AG10803 (cell line): ENCODE data around the gene FRMD1.
"Not testable (repeated sequence)": the region's sequence is repeated elsewhere in the genome, so short reads cannot be mapped to it uniquely, and the experiment has no call there.

Experiments
- DNase-seq: peaks from one replicate; pipeline ENCODE4 v3.0.0; 2010; ENCODE audit warnings: low read depth
- H3K4me3 ChIP-seq: 2 replicates; pipeline ENCODE4 v1.5.1; 2011; ENCODE audit warnings: mild to moderate bottlenecking, low read length, control low read depth
- TF ChIP-seq, protein P1 (sequence below): conservative IDR thresholded peaks from 2 replicates; pipeline ENCODE4 v1.5.1; 2011; ENCODE audit warnings: mild to moderate bottlenecking, low read length, control low read depth, inconsistent platforms

Gene FRMD1

DNA sequence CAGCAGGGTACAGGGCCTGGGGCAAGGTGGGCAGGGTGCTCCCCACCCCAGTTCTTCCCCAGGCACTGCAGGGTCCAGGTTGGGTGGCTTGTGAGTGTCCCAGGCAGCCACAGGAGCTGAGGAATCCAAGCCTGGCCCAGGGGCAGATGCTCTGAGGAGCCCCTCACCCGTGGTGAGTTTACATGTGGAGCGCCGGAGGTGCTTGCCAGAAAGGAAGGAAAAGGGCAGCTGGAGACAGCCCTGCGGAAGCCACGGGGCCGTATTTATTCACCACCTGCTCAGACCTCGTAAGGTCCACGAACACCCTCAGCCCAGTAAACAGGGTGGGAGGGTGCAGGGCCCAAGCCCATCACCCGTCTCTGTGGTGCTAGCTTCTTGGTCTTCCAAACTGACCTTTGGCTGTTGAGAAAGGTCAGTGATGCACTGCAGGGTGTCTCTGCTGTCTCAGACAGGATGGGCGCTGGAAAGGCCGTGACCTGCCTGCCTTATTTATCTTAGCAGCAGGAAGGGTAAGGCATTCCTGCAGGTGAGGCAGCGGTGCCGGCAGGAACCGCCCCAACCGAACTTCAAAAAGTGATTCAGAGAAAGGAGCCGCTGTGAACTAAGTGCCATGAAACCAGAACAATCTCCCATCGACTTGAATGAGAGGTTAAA lies 4.0 kb upstream of the FRMD1 start:
- H3K4me3 ChIP-seq: no peak overlapping the region
- TF ChIP-seq, protein P1, sequence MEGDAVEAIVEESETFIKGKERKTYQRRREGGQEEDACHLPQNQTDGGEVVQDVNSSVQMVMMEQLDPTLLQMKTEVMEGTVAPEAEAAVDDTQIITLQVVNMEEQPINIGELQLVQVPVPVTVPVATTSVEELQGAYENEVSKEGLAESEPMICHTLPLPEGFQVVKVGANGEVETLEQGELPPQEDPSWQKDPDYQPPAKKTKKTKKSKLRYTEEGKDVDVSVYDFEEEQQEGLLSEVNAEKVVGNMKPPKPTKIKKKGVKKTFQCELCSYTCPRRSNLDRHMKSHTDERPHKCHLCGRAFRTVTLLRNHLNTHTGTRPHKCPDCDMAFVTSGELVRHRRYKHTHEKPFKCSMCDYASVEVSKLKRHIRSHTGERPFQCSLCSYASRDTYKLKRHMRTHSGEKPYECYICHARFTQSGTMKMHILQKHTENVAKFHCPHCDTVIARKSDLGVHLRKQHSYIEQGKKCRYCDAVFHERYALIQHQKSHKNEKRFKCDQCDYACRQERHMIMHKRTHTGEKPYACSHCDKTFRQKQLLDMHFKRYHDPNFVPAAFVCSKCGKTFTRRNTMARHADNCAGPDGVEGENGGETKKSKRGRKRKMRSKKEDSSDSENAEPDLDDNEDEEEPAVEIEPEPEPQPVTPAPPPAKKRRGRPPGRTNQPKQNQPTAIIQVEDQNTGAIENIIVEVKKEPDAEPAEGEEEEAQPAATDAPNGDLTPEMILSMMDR: no peak
- DNase-seq: no peak

DNA sequence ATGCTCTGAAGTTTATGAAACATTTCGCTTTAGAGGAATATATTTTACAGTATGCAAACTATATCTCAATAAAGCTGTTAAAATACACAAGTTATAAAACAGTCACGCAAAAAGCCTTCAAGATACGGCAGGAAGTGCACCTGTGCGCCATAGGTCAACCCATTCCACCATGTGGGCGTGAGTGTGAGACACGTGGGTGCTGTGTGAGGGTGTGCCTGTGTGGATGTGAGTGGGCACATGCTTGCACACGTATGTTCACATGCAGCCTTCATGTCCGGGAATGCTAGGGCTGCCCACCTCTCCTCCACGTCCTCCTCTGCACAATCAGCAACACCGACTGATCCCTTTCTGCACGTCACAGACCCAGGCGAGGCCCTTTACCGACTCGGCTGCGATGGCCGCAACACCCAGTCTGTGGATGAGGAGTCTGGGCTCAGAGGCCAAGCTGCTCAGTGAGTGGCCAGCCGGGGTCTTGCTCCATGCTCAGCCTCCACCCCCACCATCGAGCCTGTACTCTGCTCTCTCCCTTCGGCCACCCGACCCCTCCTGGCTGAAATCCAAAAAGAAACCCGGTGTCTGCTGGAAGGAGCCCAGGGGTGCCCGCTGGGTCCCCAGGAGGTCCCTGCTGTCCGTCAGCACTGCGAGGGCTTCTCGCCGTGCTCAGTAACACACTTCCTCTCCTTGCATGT lies 3.0 kb upstream of the FRMD1 start:
- no peak for DNase-seq
- no peak overlapping the region for H3K4me3 ChIP-seq
- TF ChIP-seq, protein P1: no peak

DNA sequence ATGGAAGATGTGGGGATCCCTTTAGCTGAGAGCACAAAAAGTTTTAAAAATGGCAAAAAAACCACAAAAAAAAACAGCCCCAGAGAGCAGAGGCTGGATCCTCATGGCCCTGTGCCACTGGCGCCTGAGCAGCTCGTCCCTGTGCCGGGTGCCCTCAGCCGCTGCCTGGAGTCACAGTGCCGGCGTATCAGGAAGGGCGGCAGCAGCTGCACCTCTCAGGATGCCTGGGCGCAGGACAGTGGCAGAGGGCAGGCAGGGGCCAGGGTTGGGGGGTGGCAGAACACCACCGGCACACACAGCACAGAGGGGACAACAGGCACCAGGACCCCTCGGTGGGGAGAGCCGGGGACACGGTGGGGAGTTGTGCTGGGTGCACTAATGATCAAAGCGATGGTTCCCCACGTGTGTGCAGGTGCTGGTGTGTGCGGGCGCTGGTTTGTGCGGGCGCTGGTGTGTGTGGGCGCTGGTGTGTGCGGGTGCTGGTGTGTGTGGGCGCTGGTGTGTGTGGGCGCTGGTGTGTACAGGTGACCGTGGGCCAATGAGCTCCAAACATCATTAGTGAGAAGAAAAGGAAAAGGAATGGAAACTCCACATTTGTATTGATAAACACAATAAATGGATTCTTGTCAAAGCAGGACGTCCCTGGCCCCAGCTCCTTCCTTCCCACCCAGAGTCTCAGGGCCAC lies 1.5 kb upstream of the FRMD1 start:
- H3K4me3 ChIP-seq: no peak overlapping the region
- no peak for DNase-seq
- TF ChIP-seq, protein P1: no peak

DNA sequence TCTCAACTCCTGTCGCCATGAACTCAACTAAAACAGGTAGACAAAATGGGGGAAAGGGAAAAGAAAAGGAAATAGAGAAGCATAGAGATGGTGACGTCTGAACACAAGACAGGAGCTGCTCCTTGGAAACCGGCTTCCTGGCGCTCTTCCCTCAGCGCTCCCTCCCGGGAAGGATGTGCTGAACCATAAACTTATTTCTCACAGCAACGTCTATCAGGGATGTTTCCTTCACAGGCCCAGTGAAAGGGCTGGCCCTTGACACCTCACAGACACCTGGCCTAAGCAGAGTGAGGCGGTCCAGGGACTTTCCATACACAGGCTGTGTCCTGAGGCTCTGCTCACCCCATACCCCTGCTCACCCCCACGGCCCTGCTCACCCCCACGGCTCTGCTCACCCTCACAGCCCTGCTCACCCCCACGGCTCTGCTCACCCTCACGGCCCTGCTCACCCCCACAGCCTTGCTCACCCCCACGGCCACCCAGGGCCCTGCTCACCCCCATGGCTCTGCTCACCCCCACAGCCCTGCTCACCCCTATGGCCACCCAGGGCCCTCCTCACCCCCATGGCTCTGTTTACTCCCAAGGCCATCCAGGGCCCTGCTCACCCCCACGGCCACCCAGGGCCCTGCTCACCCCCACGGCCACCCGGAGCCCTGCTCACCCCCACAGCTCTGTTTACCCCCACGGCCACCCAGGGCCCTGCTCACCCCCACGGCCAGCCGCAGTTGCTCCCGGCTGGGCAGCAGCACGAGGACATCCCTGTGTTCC lies 653 bp downstream of the FRMD1 start:
- DNase-seq: no peak
- TF ChIP-seq, protein P1: no peak
- no peak overlapping the region for H3K4me3 ChIP-seq

DNA sequence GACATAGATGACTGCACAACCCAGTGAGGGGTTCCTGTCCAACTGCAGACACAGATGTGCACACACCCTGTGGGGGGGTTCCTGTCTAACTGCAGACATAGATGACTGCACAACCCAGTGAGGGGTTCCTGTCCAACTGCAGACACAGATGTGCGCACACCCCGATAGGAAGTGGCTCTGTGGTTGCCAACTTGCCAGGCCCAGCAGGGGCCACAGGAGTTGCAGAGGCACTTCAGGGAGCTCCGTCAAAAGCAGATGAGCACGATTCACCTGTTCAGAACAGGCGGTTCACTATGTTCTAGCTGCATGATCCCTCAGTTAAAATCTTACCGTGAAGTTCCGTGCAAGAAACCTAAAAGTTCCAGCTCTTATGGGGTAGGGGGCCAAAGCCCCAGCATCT lies 1.6 kb downstream of the FRMD1 start:
- H3K4me3 ChIP-seq, DNase-seq: not testable (repeated sequence)

DNA sequence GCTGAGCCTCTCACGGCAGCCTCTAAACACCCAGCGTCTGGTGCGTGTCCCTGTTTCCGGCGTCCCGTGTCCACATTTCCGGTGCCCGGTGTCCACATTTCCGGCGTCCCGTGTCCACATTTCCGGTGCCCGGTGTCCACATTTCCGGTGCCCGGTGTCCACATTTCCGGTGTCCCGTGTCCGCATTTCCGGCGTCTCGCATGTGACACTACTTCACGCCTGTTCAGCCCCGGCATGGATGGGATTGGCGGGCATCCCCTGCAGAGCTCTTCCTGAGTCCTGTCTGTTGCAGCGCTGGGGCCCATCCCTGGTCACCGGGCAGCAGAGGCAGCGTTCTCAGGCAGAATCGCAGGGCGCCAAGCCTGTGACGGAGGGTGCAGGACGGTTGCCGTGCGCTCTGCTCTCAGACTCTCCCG lies 3.2 kb downstream of the FRMD1 start:
- TF ChIP-seq, protein P1: no peak
- no peak overlapping the region for H3K4me3 ChIP-seq
- no peak for DNase-seq

DNA sequence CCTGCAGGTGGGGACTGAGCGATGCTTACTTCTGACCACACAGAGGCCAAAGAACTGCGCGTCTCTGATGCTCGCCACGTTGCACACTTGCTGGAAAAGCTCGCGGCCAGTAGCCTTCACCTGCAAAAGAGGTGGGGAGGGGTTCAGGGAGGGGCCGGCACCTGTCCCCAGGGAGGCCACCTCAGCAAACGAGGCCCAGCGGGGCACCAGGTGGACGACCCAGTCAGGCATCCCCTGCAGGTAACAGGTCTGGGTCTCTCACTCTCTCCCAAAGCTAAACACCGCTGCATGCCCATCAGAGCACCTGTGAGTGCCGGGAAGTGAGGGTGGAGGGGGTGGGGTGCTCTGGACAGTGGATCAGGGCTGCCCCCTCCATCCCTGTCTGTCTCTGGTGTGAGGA lies 3.8 kb downstream of the FRMD1 start:
- DNase-seq: no peak
- TF ChIP-seq, protein P1: no peak

More for the DNA sequence above, 3.8 kb downstream of the FRMD1 start:
- H3K4me3 ChIP-seq: no peak overlapping the region
